SK-N-MC (cell line): ENCODE measurements around the gene CACNA1H.
A peak's percentile ranks its signal among the peaks of the same experiment; 100 is the strongest.

Experiments
- DNase-seq: peaks from one replicate; pipeline ENCODE4 v3.0.0-alpha.2; 2011; ENCODE audit warnings: low read depth, low spot score
- H3K27ac ChIP-seq: fragments of 200-600 bp; sonication (generic); 2 replicates; pipeline ENCODE4 v1.5.1; 2016; ENCODE audit warnings: mixed run types
- H3K36me3 ChIP-seq: fragments of 200-600 bp; sonication (generic); 2 replicates; pipeline ENCODE4 v1.6.1; 2017; ENCODE audit warnings: antibody characterized with exemption, low read length, mixed read lengths; ENCODE audit not compliant: insufficient read depth
- H3K4me3 ChIP-seq: fragments of 200-600 bp; sonication (generic); 2 replicates; pipeline ENCODE4 v1.5.1; 2016
- H3K9ac ChIP-seq: fragments of 200-600 bp; sonication (generic); 2 replicates; pipeline ENCODE4 v1.8.0; 2017; ENCODE audit warnings: mixed run types, mixed read lengths; ENCODE audit not compliant: insufficient read length
- H3K9me3 ChIP-seq: fragments of 200-600 bp; sonication (generic); 2 replicates; pipeline ENCODE4 v1.6.1; 2017; ENCODE audit warnings: low read depth, mild to moderate bottlenecking, antibody characterized with exemption, low read length, moderate library complexity, mixed read lengths
- EZH2 ChIP-seq: fragments of 200-600 bp; sonication (generic); IDR thresholded peaks from one replicate; pipeline ENCODE4 v1.6.1; 2017; ENCODE audit warnings: antibody characterized with exemption
- FOXP2 ChIP-seq: optimal IDR thresholded peaks from 2 replicates; pipeline ENCODE3; 2011; ENCODE audit warnings: mild to moderate bottlenecking, moderate library complexity; ENCODE audit not compliant: insufficient read depth; ENCODE audit errors: extremely low read length, control extremely low read depth
- POLR2AphosphoS5 ChIP-seq: IDR thresholded peaks from 2 replicates; pipeline ENCODE4 v1.6.1; 2012; ENCODE audit warnings: mild to moderate bottlenecking, low read depth, low read length, borderline replicate concordance

Gene CACNA1H

DNA sequence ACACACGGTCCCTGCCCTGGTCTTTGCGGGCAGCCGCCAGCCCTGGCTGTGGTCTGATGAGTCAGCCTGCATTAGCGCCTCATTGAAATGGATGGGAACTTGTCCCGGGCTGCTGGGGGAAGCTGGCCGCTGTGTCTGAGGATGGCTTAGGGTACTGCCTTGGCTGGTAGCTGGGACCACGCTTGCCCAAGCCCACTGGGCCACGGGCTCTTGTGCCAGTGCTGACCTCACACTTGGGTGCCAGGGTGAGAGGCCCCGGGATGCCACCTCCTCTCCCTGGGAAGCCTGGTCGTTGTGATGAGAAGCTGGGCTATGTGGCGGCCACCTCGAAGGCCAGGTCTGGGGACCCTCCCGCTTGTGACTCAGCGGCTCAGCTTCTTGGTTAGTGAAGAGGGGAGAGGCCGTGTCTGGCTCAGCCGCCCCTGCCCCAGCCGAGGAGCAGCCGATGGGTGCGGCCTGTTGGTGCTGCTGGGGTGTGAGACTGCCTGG is 10.7 kb downstream of the CACNA1H start:
- H3K9ac ChIP-seq: no peak overlapping the region
- H3K4me3 ChIP-seq: no peak overlapping the region
- no peak for DNase-seq
- TF ChIP-seq POLR2AphosphoS5: no peak
- no peak for TF ChIP-seq FOXP2
- no peak for TF ChIP-seq EZH2
- H3K27ac ChIP-seq: no peak overlapping the region
- H3K9me3 ChIP-seq: no peaks in the 10 kb centered on the region
- H3K36me3 ChIP-seq: no peaks in the 10 kb centered on the region

DNA sequence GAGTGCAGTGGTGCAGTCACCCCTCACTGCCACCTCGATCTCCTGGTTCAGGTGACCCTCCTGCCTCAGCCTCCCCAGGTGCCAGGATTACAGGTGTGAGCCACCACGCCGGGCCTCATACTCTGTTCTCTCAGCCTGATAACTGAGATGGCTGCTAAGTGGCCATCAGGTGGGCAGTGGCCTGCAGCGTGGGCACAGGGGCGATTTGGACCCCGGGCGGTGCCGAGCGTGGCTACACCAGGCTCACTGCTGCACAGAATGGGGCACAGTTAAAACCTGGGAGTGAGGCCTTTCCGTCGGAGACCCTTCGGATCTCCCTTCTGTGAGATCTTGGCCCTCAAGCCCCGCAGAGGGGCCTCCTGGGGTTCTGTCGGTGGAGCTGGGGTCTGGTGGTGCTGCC is 11.5 kb downstream of the CACNA1H start:
- Histone ChIP-seq H3K9me3 (no peaks in the 10 kb centered on the region), H3K36me3 (no peaks in the 10 kb centered on the region), H3K27ac (no peak overlapping the region), H3K4me3 (no peak overlapping the region), H3K9ac (no peak overlapping the region)
- no peak for DNase-seq
- TF ChIP-seq POLR2AphosphoS5: no peak
- no peak for TF ChIP-seq FOXP2
- TF ChIP-seq EZH2: no peak

DNA sequence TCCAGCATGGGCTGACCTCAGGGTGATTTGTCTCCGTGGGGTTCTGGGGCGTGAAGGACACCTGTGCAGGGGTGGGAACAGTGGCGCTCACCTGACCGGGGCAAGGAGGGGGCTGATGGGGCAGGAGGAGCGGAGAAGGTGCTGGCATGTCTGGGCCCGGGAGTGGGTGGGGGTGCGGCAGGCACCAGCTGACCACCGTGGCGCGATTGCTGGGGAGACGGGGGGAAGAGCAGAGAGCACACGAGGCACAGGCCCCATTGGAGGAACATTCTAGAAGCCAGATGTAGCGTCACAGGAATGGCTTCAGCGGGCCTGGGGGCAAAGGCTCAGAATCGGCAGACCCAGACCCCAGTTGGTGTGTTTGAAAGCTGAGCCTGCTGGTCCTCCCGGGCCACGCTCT is 12.1 kb downstream of the CACNA1H start:
- H3K27ac ChIP-seq: no peak overlapping the region
- H3K9me3 ChIP-seq: no peaks in the 10 kb centered on the region
- no peak for DNase-seq
- TF ChIP-seq POLR2AphosphoS5: no peak
- TF ChIP-seq EZH2: no peak
- no peak for TF ChIP-seq FOXP2
- H3K36me3 ChIP-seq: no peaks in the 10 kb centered on the region
- H3K9ac ChIP-seq: no peak overlapping the region
- no peak overlapping the region for H3K4me3 ChIP-seq

DNA sequence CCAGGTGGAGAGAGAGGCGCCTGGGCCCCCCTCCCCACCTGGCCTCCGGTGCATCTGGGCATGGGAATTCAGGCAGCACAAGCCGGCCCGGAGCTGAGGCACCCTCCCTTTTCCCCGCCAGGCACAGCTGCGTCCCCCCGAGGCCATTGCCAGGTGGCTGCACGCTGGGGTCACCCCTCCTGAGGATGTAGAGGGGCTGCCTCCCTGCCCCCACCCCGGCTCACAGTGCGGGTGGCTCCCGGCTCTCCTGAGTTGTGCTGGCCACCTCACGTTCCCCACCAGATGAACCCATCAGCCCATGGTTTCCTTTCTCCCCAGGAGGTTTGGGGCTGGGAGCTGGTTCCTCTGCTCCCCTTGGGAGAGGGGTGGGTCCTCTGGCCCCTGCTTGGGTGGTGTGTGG is 12.6 kb downstream of the CACNA1H start:
- H3K27ac ChIP-seq: no peak overlapping the region
- TF ChIP-seq FOXP2: no peak
- no peak for TF ChIP-seq EZH2
- TF ChIP-seq POLR2AphosphoS5: no peak
- no peaks in the 10 kb centered on the region for H3K36me3 ChIP-seq
- H3K9ac ChIP-seq: no peak overlapping the region
- no peak for DNase-seq
- no peaks in the 10 kb centered on the region for H3K9me3 ChIP-seq
- no peak overlapping the region for H3K4me3 ChIP-seq

DNA sequence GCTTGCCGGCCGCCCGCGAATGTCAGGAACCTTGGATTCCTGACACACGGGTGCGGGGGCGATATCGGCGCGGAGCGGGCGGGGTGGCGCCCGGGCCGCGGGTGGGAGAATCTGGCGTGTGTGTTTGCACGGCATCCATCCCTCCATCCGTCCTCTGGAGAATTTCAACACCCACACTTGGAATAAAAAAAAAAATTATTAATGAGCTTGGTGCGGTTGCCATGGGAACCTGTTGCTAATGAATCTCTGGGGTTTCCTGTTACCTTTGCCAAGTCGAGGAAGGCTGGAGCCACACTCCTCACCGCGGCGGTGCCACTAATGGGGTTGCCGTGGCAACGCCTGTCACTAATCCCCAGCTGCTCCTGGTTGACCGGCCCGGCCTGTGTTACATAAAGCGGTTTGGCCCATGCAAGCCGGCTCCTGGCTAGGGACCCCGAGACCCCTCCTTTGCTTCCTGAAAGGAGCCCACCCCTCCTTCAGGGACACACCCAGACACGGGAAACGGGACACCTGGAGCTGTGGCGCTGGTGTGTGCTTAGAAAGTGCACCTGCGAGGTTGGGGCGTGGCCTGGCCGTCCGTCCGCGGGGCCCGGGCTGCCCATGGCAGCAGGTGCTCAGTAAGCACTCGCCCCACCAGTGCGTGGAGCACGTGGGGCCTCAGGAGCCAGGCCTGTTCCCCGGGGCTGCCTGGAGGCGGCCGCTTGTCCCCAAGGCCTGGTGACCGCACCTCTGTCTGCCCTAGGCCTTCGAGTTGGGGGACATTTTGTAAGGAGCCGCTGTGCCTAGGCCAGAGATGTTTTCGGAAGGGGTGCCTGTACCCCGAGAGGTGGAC is 14.6 kb downstream of the CACNA1H start:
- Histone ChIP-seq H3K4me3 (no peak overlapping the region), H3K27ac (no peak overlapping the region), H3K9me3 (no peaks in the 10 kb centered on the region), H3K36me3 (no peaks in the 10 kb centered on the region), H3K9ac (no peak overlapping the region)
- peak; percentile 51 for DNase-seq
- no peak for TF ChIP-seq FOXP2
- no peak for TF ChIP-seq POLR2AphosphoS5
- TF ChIP-seq EZH2: no peak

DNA sequence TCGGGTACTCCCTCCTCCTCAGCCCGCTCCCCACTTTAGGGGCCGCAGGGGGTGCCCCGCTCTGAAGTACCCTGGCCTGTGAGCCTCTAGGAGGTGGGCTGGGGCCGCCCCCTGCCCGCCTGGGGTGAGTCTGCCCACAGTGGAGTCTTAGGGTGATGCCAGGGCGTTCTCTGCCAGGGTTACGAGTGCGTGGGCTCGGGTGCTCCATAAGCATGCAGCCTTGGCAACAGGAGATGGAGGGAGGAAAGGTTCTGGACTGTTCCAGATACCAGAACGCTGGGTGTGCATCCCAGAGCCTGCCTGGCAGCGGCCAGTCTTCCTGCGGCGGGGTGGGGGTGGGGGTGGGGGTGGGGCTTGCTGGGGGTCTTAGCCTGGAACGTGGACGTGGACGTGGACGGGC is 15.9 kb downstream of the CACNA1H start:
- TF ChIP-seq FOXP2: no peak
- TF ChIP-seq EZH2: no peak
- TF ChIP-seq POLR2AphosphoS5: no peak
- Histone ChIP-seq H3K4me3 (no peak overlapping the region), H3K9me3 (no peaks in the 10 kb centered on the region), H3K27ac (no peak overlapping the region), H3K9ac (no peak overlapping the region), H3K36me3 (no peaks in the 10 kb centered on the region)
- DNase-seq: no peak

DNA sequence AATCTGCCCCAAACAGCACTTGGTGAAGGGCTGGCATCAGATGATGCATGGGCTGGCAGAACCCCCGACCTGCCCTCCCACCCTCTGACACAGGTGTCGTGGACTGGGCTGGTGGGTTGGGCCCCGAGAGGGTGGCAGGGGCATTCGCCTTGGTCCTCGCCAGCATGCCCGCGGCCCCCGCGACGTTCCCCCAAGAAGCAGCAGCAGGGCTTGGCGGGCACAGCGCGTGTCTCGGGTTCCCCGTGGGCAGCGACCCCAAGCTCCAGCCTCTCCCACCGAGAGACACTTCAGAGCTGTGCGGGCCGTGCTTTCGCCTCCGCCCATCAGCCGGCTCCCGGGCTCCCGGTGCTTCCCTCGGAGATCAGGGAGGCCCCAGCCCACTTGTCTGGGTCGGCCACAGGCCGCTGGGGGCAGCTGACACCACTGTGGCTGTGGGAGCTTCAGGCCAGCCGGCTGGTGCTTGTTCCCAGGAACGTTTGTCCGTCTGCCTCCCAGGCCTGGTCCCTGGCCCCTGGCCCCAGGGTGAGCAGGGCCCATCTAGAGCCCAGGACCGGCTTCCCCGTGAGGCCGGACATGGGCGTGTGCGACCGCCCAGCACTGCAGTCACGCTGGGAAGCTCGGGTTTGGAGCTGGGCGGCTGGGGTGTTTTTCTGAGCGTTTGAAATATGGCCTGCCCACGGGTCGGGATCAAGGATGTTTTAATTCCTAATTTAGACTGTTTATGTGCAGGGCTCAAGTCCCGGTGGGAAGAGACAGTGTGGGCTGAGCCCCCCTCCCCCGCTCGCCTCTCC is 16.6 kb downstream of the CACNA1H start:
- no peaks in the 10 kb centered on the region for H3K9me3 ChIP-seq
- TF ChIP-seq EZH2 (no peak), FOXP2 (no peak), POLR2AphosphoS5 (no peak)
- no peaks in the 10 kb centered on the region for H3K36me3 ChIP-seq
- H3K27ac ChIP-seq: no peak overlapping the region
- no peak overlapping the region for H3K4me3 ChIP-seq
- H3K9ac ChIP-seq: no peak overlapping the region
- no peak for DNase-seq

GRCh38 chr16:1170076-1170418 is 17.1 kb downstream of the CACNA1H start:
- Histone ChIP-seq H3K4me3 (no peak overlapping the region), H3K36me3 (no peaks in the 10 kb centered on the region), H3K27ac (no peak overlapping the region), H3K9ac (no peak overlapping the region), H3K9me3 (no peaks in the 10 kb centered on the region)
- DNase-seq: no peak
- TF ChIP-seq POLR2AphosphoS5 (no peak), FOXP2 (no peak), EZH2 (no peak)
